NCI-H187 treated with DMSO at 0.1 percent for 48 hours (cell line): ENCODE measurements around the gene FLYWCH2.
"Not testable (repeated sequence)": the region's sequence is repeated elsewhere in the genome, so short reads cannot be mapped to it uniquely, and the experiment has no call there.

Source experiments
- DNase-seq: peaks from one replicate; lab custom pipeline; 2025; lab: John Stamatoyannopoulos, UW

Gene FLYWCH2

GRCh38 chr16:2883458-2883908 lies 468 bp downstream of the FLYWCH2 start:
- DNase-seq, result no peak

DNA sequence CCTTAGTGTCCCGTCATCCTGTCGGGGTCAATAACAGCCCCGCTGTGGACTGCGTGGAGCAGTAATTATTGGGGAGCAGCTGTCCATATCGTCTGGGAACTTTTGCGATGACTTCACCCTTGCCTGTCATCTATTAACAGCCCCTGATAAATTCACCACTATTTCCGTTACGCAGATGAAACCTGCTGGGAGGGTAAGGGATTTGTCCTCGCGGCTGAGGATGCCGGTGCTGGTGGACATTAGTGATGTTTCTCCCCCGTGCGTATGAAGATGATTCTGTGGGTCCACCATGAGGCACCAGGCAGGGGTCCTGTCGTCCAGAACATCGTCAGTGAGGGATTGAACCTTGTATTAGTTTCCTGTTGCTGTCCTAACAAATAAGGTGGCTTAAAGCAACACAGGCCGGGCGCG lies 1.0 kb downstream of the FLYWCH2 start:
- no peak for DNase-seq

DNA sequence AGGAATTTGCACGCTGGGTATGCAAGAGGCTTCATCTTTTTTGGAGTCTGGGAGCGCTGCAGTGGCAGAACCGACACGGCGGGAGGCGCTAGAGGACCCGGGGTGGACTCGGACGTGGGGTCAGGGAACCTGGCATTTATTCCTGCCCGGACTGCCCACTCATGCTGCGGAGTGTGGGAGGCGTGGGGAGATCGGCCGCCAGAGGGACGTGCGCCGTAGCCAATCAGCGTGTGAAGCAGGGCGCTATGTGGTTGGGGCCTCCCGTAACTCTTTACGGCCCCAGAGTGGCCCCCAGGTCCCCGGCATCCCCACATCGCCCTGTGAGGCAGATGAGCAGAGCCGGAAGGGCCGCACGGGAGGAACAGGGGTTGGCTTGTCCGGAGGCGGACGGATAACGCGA lies 11.2 kb downstream of the FLYWCH2 start:
- no peak for DNase-seq

- DNase-seq, result no peak
Measured at GRCh38 chr16:2895813-2896212, 12.8 kb downstream of the FLYWCH2 start.

DNA sequence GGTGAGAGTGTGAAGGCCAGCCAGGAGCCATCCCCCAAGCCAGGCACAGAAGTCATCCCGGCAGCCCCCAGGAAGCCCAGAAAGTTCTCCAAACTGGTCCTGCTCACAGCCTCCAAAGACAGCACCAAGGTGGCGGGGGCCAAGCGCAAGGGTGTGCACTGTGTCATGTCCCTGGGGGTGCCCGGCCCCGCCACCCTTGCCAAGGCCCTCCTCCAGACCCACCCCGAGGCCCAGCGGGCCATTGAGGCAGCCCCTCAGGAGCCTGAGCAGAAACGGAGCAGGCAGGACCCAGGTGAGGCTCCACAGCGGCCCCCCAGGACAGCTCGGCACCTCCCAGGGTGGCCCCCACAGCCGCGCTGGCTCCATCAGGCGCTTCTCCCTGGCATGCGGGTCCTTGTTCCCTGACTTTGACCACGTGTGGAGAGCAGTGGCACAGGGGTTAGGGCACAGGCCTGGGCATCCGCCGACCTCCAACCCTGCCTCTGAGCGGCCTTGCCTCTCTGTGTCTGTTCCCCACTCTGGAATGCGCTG lies 13.5 kb downstream of the FLYWCH2 start:
- no peak for DNase-seq

DNA sequence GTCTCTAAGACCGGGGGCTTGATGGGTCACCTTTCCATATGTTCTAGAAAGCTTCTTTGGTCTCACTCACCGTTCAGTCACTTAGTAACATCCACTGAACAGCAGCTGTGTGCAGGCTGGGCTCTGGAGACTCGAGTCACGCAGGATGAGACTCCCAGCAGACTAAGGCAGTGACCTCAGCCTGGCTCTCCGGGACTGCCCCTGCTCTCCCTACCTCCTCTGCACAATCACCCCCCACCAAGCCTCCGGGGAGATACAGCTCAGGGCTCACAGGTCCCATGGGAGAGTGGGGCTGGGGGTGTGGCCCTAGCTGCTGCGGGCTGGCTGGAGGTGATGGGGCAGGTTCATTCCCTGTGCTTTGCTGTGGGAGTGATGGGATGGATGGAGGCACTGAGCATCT lies 14.1 kb downstream of the FLYWCH2 start:
- DNase-seq, result no peak

DNA sequence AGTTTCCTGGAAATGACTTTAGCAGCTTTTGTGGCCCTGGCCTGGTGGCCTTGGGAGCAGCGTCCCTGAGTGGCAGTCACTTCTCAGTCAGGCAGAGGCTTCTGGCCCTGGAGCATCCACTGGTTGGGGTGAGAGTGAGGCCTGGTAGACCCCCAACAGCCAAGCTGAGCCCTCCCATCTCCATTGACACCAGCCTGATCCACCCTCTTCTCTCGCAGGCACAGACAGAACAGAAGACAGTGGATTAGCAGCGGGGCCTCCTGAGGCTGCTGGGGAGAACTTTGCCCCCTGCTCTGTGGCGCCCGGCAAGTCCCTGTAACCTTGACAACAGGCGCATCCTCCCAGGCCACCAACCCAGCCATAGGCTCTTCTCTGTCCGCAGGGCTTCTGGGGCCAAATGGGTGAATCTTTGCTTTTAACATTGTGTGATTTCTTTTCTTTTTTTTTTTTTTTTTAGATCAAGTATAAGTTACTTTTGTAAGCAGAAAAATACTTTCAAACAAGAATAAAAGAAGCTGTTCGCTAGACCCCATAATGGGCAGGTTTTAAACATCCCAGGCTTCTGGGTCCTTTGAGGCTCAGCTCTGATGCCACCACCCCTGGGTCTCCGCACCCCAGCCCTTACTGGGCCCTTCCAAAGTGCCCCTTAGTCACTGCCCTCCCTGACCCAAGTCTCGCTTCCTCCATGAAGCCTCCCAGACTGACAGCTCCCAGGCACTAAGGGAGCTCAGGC lies 16.0 kb downstream of the FLYWCH2 start:
- no peak for DNase-seq

- DNase-seq, result no peak
Measured at GRCh38 chr16:2899564-2900072, 16.6 kb downstream of the FLYWCH2 start.

- DNase-seq, result no peak
Measured at GRCh38 chr16:2900526-2901075, 17.6 kb downstream of the FLYWCH2 start.

DNA sequence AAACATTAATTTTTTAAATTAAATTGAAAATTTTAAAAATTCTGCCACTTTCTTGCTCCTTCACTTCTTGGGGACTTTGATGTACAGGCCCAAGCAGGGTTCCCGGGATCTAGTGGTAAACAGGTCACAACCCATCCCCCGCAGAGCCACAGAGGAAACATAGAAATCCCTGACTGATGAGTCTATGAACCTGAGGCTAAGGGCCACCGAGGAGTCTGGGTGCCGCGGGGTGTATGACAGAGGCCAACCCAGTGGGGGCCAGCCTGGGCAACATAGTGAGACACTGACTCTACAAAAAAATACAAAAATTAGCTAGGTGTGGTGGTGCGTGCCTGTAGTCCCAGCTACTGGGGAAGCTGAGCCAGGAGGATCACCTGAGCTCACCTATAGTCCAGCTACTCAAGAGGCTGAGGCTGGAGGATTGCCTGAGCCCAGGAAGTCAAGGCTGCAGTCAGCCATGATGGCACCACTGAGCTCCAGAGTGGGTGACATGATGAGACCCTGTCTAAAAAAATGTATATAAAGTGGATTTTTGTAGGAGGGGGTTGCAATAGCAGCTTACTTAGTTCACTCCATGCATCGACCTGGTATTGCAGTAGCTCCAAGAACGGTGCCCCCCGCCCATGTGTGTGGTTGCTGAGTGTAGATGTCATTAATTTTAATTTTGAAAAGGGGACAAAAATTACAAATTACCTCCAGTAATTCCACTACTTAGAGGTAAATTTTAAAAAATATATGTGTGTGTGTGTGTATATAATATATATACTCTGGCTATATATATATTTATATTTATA lies 19.5 kb downstream of the FLYWCH2 start:
- no peak for DNase-seq

GRCh38 chr16:2904100-2904921 lies 21.3 kb downstream of the FLYWCH2 start:
- DNase-seq, result peak; percentile 48

- DNase-seq, result no peak
Measured at GRCh38 chr16:2904922-2905240, 21.9 kb downstream of the FLYWCH2 start.

GRCh38 chr16:2905241-2905987 lies 22.4 kb downstream of the FLYWCH2 start:
- peak; percentile 100 for DNase-seq

GRCh38 chr16:2905988-2906387 lies 23.0 kb downstream of the FLYWCH2 start:
- no peak for DNase-seq

- not testable (repeated sequence) for DNase-seq
Measured at GRCh38 chr16:2907084-2907753, 24.2 kb downstream of the FLYWCH2 start.

DNA sequence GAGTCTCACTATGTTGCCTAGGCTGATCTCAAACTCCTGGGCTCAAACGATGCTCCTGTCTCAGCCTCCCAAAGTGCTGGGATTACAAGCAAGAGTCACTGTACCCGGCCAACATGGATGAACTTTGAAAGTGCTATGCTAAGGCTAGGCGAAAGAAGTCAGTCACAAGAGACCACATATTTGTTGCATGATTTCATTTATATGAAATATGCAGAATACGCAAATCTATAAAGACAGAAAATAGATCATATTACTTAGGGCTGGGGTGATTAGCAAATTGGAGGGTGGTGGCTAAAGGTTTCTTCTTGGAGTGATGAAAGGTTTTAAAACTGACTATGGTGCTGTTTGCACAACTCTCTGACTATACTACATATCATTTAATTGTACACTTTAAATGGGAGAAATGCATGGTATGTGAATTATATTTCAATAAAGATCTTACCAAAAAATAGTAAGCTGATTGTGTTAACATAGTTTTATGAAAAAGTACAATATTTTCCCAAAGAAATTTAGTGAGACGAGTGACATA lies 27.5 kb downstream of the FLYWCH2 start:
- DNase-seq, result no peak

DNA sequence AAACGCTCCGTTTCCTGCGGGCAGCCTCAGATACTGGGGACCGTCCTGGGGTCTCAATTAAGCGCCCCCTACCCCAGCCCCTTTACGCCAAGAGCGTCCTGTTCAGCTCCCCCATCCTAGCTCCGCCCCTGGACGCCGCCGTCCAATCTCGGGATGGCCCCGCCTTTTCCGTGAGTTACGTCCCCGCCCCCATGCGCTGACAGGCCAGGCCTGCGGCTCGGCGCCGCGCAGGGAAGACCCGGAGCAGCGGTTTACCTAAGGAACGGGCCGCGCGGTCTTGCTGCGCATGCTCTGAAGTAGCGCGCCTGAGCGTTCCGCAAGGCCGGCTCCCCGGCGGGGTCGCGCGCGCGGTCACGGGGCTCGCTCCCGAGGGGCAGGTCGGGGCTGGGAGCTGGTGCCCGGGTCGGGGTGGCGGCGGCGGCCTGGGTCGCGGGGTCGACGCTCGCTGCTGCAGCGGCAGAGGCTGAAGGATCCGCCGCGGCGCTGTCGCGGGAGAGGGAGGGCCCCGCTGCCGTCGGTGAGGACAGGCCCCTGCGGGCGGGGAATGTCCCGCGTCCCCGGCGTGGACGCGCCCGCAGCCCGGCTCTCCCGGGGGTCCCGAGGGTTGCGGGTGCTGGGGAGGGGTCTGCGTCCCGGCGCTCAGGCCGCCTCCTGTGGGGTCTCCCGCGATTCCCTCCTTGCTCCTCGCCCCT lies 28.8 kb downstream of the FLYWCH2 start, which contains the start of gene FLYWCH1:
Gene FLYWCH1, plus strand, starts transcription at position 294 of the 692 bp plus-strand sequence. CDS start 17,755 bp downstream, outside the sequence.
- DNase-seq, result peak; percentile 94

GRCh38 chr16:2912330-2913199 lies 29.6 kb downstream of the FLYWCH2 start:
- no peak for DNase-seq
